HCT116 (cell line): Measurements from ENCODE around the gene MAP3K8. TPM values are rescaled to one million over a fixed set of nuclear protein-coding genes. Genes with fewer than 3 reads are reported as not detected.

Experiments
- ATAC-seq: fragments of 200-7000 bp; cut with Tn5 transposase; 2 replicates; pipeline ENCODE4 v1.9.1; 2020; ENCODE audit warnings: mild to moderate bottlenecking, moderate library complexity
- BruUV-seq: library from RNA; stranded (reverse); fragments of 400-500 nt; replicated peaks from 2 replicates; lab custom pipeline; 2021; lab: Mats Ljungman, UMichigan
- CTCF ChIA-PET: fragments of 300-600 bp; sonication (Branson Sonifier 250); formaldehyde crosslinking; loops from one replicate; lab custom pipeline; 2021; ENCODE audit warnings: antibody characterized with exemption; lab: Charles Lee
- POLR2A ChIA-PET: fragments of 300-600, 350-600 bp; sonication (Branson Sonifier 250); formaldehyde crosslinking; loops from one replicate; lab custom pipeline; 2021; ENCODE audit warnings: antibody characterized with exemption; lab: Charles Lee
- RAD21 ChIA-PET, 2 experiments: fragments of 300-600 bp; sonication (Branson Sonifier 250); formaldehyde crosslinking; loops; one replicate each; lab custom pipeline; 2023; ENCODE audit warnings: low total read pairs in 2 of 2; ENCODE audit not compliant: uncharacterized antibody in 2 of 2, unreplicated experiment in 2 of 2, low non-redundant PET in 1 of 2; lab: Charles Lee
- DNase-seq: peaks from one replicate; pipeline ENCODE4 v3.0.0-alpha.2; 2010; ENCODE audit warnings: low read depth, low spot score
- H2AFZ ChIP-seq: fragments of 200-600 bp; shearing (Covaris generic), sonication (generic); 2 replicates; pipeline ENCODE4 v1.6.1; 2017; ENCODE audit warnings: low read depth, mixed run types, mixed read lengths, antibody characterized with exemption, low read length; ENCODE audit not compliant: poor library complexity, severe bottlenecking
- H3K27ac ChIP-seq: 2 replicates; pipeline ENCODE4 v1.5.1; 2012; ENCODE audit warnings: low read depth, low read length
- H3K27me3 ChIP-seq: fragments of 200-600 bp; sonication (generic); 2 replicates; pipeline ENCODE4 v1.6.1; 2016; ENCODE audit warnings: mixed run types, low read length, mixed read lengths; ENCODE audit not compliant: insufficient read depth
- H3K36me3 ChIP-seq, 2 experiments: fragments of 200-500 bp in 1 of 2; fragments of 200-600 bp in 1 of 2; sonication (Bioruptor generic) in 1 of 2; sonication (generic) in 1 of 2; 2 replicates each; pipeline versions ENCODE4 v1.5.1 to v1.6.1; 2014 to 2016; ENCODE audit warnings: low read length in 2 of 2, inconsistent platforms in 1 of 2, mixed read lengths in 1 of 2, mixed run types in 1 of 2; ENCODE audit not compliant: insufficient read depth in 2 of 2, control insufficient read depth in 1 of 2
- H3K4me1 ChIP-seq, 2 experiments: fragments of 200-600 bp in 1 of 2; sonication (generic) in 1 of 2; 2 replicates each; pipeline versions ENCODE4 v1.5.1 to v1.6.1; 2012 to 2017; ENCODE audit warnings: low read length in 2 of 2, inconsistent platforms in 1 of 2, mild to moderate bottlenecking in 1 of 2, mixed read lengths in 1 of 2, mixed run types in 1 of 2, moderate library complexity in 1 of 2; ENCODE audit not compliant: insufficient read depth in 2 of 2, control insufficient read depth in 1 of 2
- H3K4me2 ChIP-seq: fragments of 200-600 bp; sonication (generic); 2 replicates; pipeline ENCODE4 v1.6.1; 2017; ENCODE audit warnings: mixed run types, low read length, mixed read lengths
- H3K4me3 ChIP-seq, 2 experiments: fragments of 200-600 bp in 1 of 2; sonication (generic) in 1 of 2; replicated peaks in 1 of 2; 2 replicates each; pipeline ENCODE4 v1.5.1; 2011 to 2016; ENCODE audit warnings: low read length in 2 of 2, control low read depth in 1 of 2, low read depth in 1 of 2, mild to moderate bottlenecking in 1 of 2, mixed read lengths in 1 of 2, mixed run types in 1 of 2
- H3K79me2 ChIP-seq: fragments of 200-600 bp; sonication (generic); 2 replicates; pipeline ENCODE4 v1.6.1; 2017; ENCODE audit warnings: mild to moderate bottlenecking, mixed run types, low read length, moderate library complexity, mixed read lengths; ENCODE audit not compliant: insufficient read depth
- H3K9ac ChIP-seq: fragments of 200-600 bp; sonication (generic); 2 replicates; pipeline ENCODE4 v1.6.1; 2016; ENCODE audit warnings: low read length, mixed read lengths
- H3K9me2 ChIP-seq: fragments of 200-600 bp; sonication (generic), shearing (Covaris generic); 2 replicates; pipeline ENCODE4 v1.6.1; 2017; ENCODE audit warnings: mixed run types, mild to moderate bottlenecking, moderate library complexity; ENCODE audit not compliant: insufficient read depth
- H3K9me3 ChIP-seq, 2 experiments: fragments of 200-500 bp in 1 of 2; fragments of 200-600 bp in 1 of 2; sonication (Bioruptor generic) in 1 of 2; sonication (generic) in 1 of 2; 2 replicates each; pipeline ENCODE4 v1.6.1; 2014 to 2017; ENCODE audit warnings: low read length in 2 of 2, mixed read lengths in 2 of 2, inconsistent platforms in 1 of 2, low read depth in 1 of 2, mild to moderate bottlenecking in 1 of 2, mixed run types in 1 of 2, moderate library complexity in 1 of 2; ENCODE audit not compliant: control insufficient read depth in 1 of 2, insufficient read depth in 1 of 2
- H4K20me1 ChIP-seq: fragments of 200-600 bp; sonication (generic), shearing (Covaris generic); 2 replicates; pipeline ENCODE4 v1.6.1; 2017; ENCODE audit warnings: mixed run types, mild to moderate bottlenecking, moderate library complexity; ENCODE audit not compliant: insufficient read depth
- ELF1 ChIP-seq: IDR thresholded peaks from 2 replicates; pipeline ENCODE4 v1.6.1; 2012; ENCODE audit warnings: low read depth, borderline replicate concordance
- EZH2phosphoT487 ChIP-seq: fragments of 200-600 bp; IDR thresholded peaks from 2 replicates; pipeline ENCODE4 v1.6.1; 2018; ENCODE audit warnings: antibody characterized with exemption, borderline replicate concordance
- POLR2A ChIP-seq: IDR thresholded peaks from 2 replicates; pipeline ENCODE4 v1.7.0; 2011; ENCODE audit warnings: borderline replicate concordance; ENCODE audit not compliant: insufficient read depth, insufficient read length; ENCODE audit errors: extremely low read depth
- RAD21 ChIP-seq: IDR thresholded peaks from 2 replicates; pipeline ENCODE4 v1.6.1; 2012; ENCODE audit warnings: low read depth, mild to moderate bottlenecking
- SP1 ChIP-seq: IDR thresholded peaks from 2 replicates; pipeline ENCODE4 v1.6.1; 2012; ENCODE audit warnings: low read depth
- SRF ChIP-seq: IDR thresholded peaks from 2 replicates; pipeline ENCODE4 v1.6.1; 2012; ENCODE audit warnings: low read depth
- YY1 ChIP-seq: IDR thresholded peaks from 2 replicates; pipeline ENCODE4 v1.6.1; 2011; ENCODE audit warnings: low read length, low read depth, moderate library complexity, mild to moderate bottlenecking; ENCODE audit not compliant: insufficient replicate concordance; ENCODE audit errors: extremely low read depth
- intact Hi-C: fragments of 100-400 bp; cut with micrococcal nuclease; formaldehyde crosslinking; loops from 2 replicates; pipeline ENCODE4 v1.10.0; 2022
- total RNA-seq: library from RNA; stranded (reverse); gene quantifications from one replicate; pipeline ENCODE4 v1.2.1, GENCODE V29; 2021; ENCODE audit not compliant: unreplicated experiment
- TF ChIP-seq, protein P1 (sequence below), 3 experiments: fragments of 200-600 bp in 1 of 3; sonication (generic) in 1 of 3; IDR thresholded peaks in 2 of 3; conservative IDR thresholded peaks in 1 of 3; 2 replicates each; pipeline ENCODE4 v1.5.1; 2012 to 2017; ENCODE audit warnings: low read depth in 2 of 3, low read length in 2 of 3, antibody characterized with exemption in 1 of 3, borderline replicate concordance in 1 of 3, control low read depth in 1 of 3, mild to moderate bottlenecking in 1 of 3, mixed read lengths in 1 of 3, mixed run types in 1 of 3, moderate library complexity in 1 of 3; ENCODE audit not compliant: insufficient read depth in 1 of 3
- TF ChIP-seq, protein P2 (sequence below): IDR thresholded peaks from 2 replicates; pipeline ENCODE4 v1.6.1; 2012

The MAP3K8 gene
- total RNA-seq, 1 experiment from 2014 or later = 4.5 TPM

DNA sequence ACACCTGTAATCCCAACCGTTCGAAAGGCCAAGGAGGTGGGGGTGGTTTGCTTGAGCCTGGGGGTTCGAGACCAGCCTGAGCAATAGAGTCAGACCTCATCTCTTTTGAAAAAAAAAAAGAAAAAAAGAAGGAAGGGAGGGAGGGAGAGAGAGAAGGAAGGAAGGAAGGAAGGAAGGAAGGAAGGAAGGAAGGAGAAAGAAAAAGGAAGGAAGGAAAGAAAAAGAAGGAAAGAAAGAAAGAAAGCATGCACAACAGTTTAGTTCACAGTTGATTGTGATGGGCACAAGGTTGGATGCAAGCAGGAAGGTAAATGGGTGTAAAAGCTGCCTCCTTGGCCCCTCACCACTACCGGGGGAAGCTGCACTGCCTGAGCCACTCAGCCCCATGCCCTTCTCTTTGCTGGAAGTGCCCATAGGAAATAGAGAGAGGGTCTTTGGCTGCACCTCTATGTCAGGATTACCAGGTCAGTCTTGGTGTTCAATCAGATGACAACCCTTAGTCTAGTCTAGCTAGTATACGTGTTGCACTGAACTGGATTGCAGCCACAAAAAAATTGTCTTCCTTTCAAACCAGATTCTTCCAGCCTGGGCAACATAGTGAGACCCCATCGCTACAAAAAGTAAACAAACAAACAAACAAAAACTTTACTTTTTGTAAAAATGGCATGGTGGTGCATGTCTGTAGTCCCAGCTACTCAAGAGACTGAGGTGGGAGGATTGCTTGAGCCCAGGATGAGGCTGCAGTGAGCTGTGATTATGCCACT, 20.0 kb downstream of the MAP3K8 start:
- H3K27ac ChIP-seq = no peak overlapping the region
- no TSS peak for BruUV-seq
- RAD21 ChIA-PET = no interaction called here
- H2AFZ ChIP-seq = no peak overlapping the region
- no peaks in the 10 kb centered on the region for H4K20me1 ChIP-seq
- CTCF ChIA-PET = no interaction called here
- TF ChIP-seq SRF (no peak), ELF1 (no peak), YY1 (no peak), SP1 (no peak), RAD21 (no peak), POLR2A (no peak), EZH2phosphoT487 (no peak)
- TF ChIP-seq, protein P1, sequence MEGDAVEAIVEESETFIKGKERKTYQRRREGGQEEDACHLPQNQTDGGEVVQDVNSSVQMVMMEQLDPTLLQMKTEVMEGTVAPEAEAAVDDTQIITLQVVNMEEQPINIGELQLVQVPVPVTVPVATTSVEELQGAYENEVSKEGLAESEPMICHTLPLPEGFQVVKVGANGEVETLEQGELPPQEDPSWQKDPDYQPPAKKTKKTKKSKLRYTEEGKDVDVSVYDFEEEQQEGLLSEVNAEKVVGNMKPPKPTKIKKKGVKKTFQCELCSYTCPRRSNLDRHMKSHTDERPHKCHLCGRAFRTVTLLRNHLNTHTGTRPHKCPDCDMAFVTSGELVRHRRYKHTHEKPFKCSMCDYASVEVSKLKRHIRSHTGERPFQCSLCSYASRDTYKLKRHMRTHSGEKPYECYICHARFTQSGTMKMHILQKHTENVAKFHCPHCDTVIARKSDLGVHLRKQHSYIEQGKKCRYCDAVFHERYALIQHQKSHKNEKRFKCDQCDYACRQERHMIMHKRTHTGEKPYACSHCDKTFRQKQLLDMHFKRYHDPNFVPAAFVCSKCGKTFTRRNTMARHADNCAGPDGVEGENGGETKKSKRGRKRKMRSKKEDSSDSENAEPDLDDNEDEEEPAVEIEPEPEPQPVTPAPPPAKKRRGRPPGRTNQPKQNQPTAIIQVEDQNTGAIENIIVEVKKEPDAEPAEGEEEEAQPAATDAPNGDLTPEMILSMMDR (IDR thresholded peaks at IDR 0.05 in 2 of 3, conservative IDR thresholded peaks at IDR 0.05 in 1 of 3; ENCODE audit: borderline replicate concordance in 1 of 3, insufficient read depth in 1 of 3, low read depth in 2 of 3, low read length in 2 of 3) = no peak
- TF ChIP-seq, protein P2, sequence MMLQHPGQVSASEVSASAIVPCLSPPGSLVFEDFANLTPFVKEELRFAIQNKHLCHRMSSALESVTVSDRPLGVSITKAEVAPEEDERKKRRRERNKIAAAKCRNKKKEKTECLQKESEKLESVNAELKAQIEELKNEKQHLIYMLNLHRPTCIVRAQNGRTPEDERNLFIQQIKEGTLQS = no peak
- TF ChIP-seq, all 23 proteins: peak for 0
- Histone ChIP-seq H3K36me3 (no peaks in the 10 kb centered on the region), H3K9ac (no peak overlapping the region), H3K4me2 (no peak overlapping the region), H3K4me1 (no peaks in the 10 kb centered on the region), H3K4me3 (no peak overlapping the region), H3K27me3 (no peaks in the 10 kb centered on the region), H3K9me2 (no peaks in the 10 kb centered on the region), H3K9me3 (no peaks in the 10 kb centered on the region), H3K79me2 (no peaks in the 10 kb centered on the region)
- POLR2A ChIA-PET = no interaction called here
- no peak for DNase-seq
- ATAC-seq = no peak
- intact Hi-C loops = no loop called here
